AG09319 (cell line): ENCODE data around the gene ACTR8.

ENCODE experiments used
- DNase-seq: peaks from one replicate; pipeline ENCODE4 v3.0.0-alpha.2; 2010; ENCODE audit warnings: low read depth; ENCODE audit errors: extremely low read depth
- CTCF ChIP-seq: IDR thresholded peaks from 2 replicates; pipeline ENCODE4 v1.5.1; 2011; ENCODE audit warnings: low read depth, mild to moderate bottlenecking, inconsistent platforms, low read length, moderate library complexity

Gene ACTR8

GRCh38 chr3:53841296-53841695 lies 40.7 kb downstream of the ACTR8 start:
- TF ChIP-seq CTCF = no peak
- DNase-seq = no peak

GRCh38 chr3:53837331-53837730 lies 44.6 kb downstream of the ACTR8 start:
- DNase-seq = no peak
- TF ChIP-seq CTCF = no peak

GRCh38 chr3:53836084-53836872 lies 45.7 kb downstream of the ACTR8 start:
- TF ChIP-seq CTCF = no peak
- no peak for DNase-seq

GRCh38 chr3:53835257-53835656 lies 46.7 kb downstream of the ACTR8 start:
- no peak for TF ChIP-seq CTCF
- DNase-seq = no peak

GRCh38 chr3:53834429-53835095 lies 47.4 kb downstream of the ACTR8 start:
- DNase-seq = no peak
- no peak for TF ChIP-seq CTCF

GRCh38 chr3:53833700-53834099 lies 48.3 kb downstream of the ACTR8 start:
- no peak for TF ChIP-seq CTCF
- DNase-seq = no peak

- no peak for DNase-seq
These were observed 48.8 kb downstream of the ACTR8 start for GRCh38 chr3:53833053-53833645.

More at GRCh38 chr3:53833053-53833645, 48.8 kb downstream of the ACTR8 start:
- TF ChIP-seq CTCF = no peak
